Panc1 (cell line): ENCODE results near the gene SEC61A2.

ENCODE experiments used
- POLR2AphosphoS5 ChIP-seq: IDR thresholded peaks from 2 replicates; pipeline ENCODE4 v1.6.1; 2012; ENCODE audit warnings: mild to moderate bottlenecking, low read depth, low read length, moderate library complexity
- SIN3A ChIP-seq: IDR thresholded peaks from 2 replicates; pipeline ENCODE4 v1.6.1; 2012; ENCODE audit warnings: low read depth, mild to moderate bottlenecking, low read length, moderate library complexity, borderline replicate concordance; ENCODE audit not compliant: insufficient read depth
- TF ChIP-seq, protein P1 (sequence below): fragments of 450-650 bp; IDR thresholded peaks from 2 replicates; pipeline ENCODE4 v1.5.1; 2017; ENCODE audit warnings: mild to moderate bottlenecking
- TF ChIP-seq, protein P2 (sequence below), 2 experiments: IDR thresholded peaks; 2 replicates each; pipeline ENCODE4 v1.6.1; 2011 to 2012; ENCODE audit warnings: low read depth in 2 of 2, control low read depth in 1 of 2, low read length in 1 of 2, mild to moderate bottlenecking in 1 of 2, moderate library complexity in 1 of 2; ENCODE audit not compliant: insufficient read depth in 1 of 2

DNA sequence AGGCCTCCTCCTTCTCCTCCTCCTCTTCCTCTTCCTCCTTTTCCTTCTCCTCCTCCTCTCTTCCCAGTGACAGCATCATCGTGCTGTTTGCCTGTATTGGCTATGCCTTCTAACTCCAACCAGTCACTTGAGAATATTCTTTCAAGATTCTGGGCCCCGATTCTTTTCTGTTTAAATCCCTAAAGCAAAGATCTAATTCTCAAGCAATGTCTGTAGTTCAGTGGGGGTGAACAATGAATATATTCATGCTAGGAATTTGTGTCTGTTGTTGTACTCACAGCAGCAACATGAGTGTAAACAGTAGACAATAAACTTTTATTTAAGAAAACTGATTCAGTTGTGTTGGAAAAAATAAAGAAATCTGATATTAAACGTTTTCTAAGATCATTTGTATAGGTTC lies 35.6 kb downstream of the SEC61A2 start:
- TF ChIP-seq, protein P1, sequence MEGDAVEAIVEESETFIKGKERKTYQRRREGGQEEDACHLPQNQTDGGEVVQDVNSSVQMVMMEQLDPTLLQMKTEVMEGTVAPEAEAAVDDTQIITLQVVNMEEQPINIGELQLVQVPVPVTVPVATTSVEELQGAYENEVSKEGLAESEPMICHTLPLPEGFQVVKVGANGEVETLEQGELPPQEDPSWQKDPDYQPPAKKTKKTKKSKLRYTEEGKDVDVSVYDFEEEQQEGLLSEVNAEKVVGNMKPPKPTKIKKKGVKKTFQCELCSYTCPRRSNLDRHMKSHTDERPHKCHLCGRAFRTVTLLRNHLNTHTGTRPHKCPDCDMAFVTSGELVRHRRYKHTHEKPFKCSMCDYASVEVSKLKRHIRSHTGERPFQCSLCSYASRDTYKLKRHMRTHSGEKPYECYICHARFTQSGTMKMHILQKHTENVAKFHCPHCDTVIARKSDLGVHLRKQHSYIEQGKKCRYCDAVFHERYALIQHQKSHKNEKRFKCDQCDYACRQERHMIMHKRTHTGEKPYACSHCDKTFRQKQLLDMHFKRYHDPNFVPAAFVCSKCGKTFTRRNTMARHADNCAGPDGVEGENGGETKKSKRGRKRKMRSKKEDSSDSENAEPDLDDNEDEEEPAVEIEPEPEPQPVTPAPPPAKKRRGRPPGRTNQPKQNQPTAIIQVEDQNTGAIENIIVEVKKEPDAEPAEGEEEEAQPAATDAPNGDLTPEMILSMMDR: no peak
- TF ChIP-seq, protein P2, sequence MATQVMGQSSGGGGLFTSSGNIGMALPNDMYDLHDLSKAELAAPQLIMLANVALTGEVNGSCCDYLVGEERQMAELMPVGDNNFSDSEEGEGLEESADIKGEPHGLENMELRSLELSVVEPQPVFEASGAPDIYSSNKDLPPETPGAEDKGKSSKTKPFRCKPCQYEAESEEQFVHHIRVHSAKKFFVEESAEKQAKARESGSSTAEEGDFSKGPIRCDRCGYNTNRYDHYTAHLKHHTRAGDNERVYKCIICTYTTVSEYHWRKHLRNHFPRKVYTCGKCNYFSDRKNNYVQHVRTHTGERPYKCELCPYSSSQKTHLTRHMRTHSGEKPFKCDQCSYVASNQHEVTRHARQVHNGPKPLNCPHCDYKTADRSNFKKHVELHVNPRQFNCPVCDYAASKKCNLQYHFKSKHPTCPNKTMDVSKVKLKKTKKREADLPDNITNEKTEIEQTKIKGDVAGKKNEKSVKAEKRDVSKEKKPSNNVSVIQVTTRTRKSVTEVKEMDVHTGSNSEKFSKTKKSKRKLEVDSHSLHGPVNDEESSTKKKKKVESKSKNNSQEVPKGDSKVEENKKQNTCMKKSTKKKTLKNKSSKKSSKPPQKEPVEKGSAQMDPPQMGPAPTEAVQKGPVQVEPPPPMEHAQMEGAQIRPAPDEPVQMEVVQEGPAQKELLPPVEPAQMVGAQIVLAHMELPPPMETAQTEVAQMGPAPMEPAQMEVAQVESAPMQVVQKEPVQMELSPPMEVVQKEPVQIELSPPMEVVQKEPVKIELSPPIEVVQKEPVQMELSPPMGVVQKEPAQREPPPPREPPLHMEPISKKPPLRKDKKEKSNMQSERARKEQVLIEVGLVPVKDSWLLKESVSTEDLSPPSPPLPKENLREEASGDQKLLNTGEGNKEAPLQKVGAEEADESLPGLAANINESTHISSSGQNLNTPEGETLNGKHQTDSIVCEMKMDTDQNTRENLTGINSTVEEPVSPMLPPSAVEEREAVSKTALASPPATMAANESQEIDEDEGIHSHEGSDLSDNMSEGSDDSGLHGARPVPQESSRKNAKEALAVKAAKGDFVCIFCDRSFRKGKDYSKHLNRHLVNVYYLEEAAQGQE (IDR thresholded peaks at IDR 0.05; ENCODE audit: insufficient read depth in 1 of 2, low read depth in 2 of 2, low read length in 1 of 2): no peak
- TF ChIP-seq POLR2AphosphoS5 (no peak), SIN3A (no peak)
